Neuronal stem cell (in vitro differentiated cells): ENCODE data around the gene CFAP58.

Source experiments
- DNase-seq: peaks from one replicate; pipeline ENCODE4 v3.0.0-alpha.2; 2013; ENCODE audit warnings: low spot score
- H2AFZ ChIP-seq: one replicate; pipeline ENCODE4 v1.6.1; 2013; ENCODE audit warnings: mild to moderate bottlenecking, low read length, inconsistent platforms
- H2AK5ac ChIP-seq: 2 replicates; pipeline ENCODE4 v1.6.1; 2013; ENCODE audit warnings: low read depth, mild to moderate bottlenecking, inconsistent platforms, low read length, moderate library complexity, mixed read lengths
- H2BK120ac ChIP-seq: 2 replicates; pipeline ENCODE4 v1.6.1; 2013; ENCODE audit warnings: low read depth, mild to moderate bottlenecking, inconsistent platforms, low read length, moderate library complexity, mixed read lengths
- H2BK12ac ChIP-seq: one replicate; pipeline ENCODE4 v1.6.1; 2013; ENCODE audit warnings: low read length, inconsistent platforms
- H2BK15ac ChIP-seq: 2 replicates; pipeline ENCODE4 v1.6.1; 2013; ENCODE audit warnings: mild to moderate bottlenecking, low read length, inconsistent platforms, mixed read lengths
- H2BK5ac ChIP-seq: one replicate; pipeline ENCODE4 v1.6.1; 2013; ENCODE audit warnings: inconsistent platforms, mild to moderate bottlenecking, low read length, moderate library complexity
- H3K14ac ChIP-seq: one replicate; pipeline ENCODE4 v1.6.1; 2013; ENCODE audit warnings: low read length, inconsistent platforms
- H3K18ac ChIP-seq: 2 replicates; pipeline ENCODE4 v1.6.1; 2013; ENCODE audit warnings: low read length, inconsistent platforms
- H3K23ac ChIP-seq: 2 replicates; pipeline ENCODE4 v1.6.1; 2013; ENCODE audit warnings: low read depth, mild to moderate bottlenecking, mixed read lengths, low read length, inconsistent platforms; ENCODE audit not compliant: poor library complexity
- H3K27ac ChIP-seq: replicated peaks from 3 replicates; pipeline ENCODE4 v1.5.1; 2013; ENCODE audit warnings: low read length, inconsistent platforms
- H3K27me3 ChIP-seq, 3 experiments: 2 replicates each; pipeline ENCODE4 v1.6.1; 2013; ENCODE audit warnings: low read length in 3 of 3, mild to moderate bottlenecking in 2 of 3, inconsistent platforms in 1 of 3, low read depth in 1 of 3, mixed read lengths in 1 of 3, moderate library complexity in 1 of 3; ENCODE audit not compliant: control insufficient read depth in 3 of 3, insufficient read depth in 3 of 3
- H3K36me3 ChIP-seq, 2 donors: replicated peaks in 1 of 2; 2 replicates each; pipeline ENCODE4 v1.6.1; 2013; ENCODE audit warnings: low read length in 2 of 2; ENCODE audit not compliant: control insufficient read depth in 2 of 2, insufficient read depth in 2 of 2
- H3K4ac ChIP-seq: 2 replicates; pipeline ENCODE4 v1.6.1; 2013; ENCODE audit warnings: inconsistent platforms, mild to moderate bottlenecking, low read length, moderate library complexity
- H3K4me1 ChIP-seq, 2 donors: 1 replicate in 1 of 2; 2 replicates in 1 of 2; pipeline ENCODE4 v1.6.1; 2013; ENCODE audit warnings: low read length in 2 of 2, low read depth in 1 of 2; ENCODE audit not compliant: control insufficient read depth in 2 of 2, insufficient read depth in 1 of 2
- H3K4me2 ChIP-seq: one replicate; pipeline ENCODE4 v1.6.1; 2013; ENCODE audit warnings: mild to moderate bottlenecking, low read length, inconsistent platforms; ENCODE audit not compliant: insufficient read depth, poor library complexity, severe bottlenecking
- H3K4me3 ChIP-seq, 2 donors: 2 replicates each; pipeline ENCODE4 v1.5.1; 2013; ENCODE audit warnings: low read length in 2 of 2, mild to moderate bottlenecking in 2 of 2, inconsistent platforms in 1 of 2, moderate library complexity in 1 of 2
- H3K79me1 ChIP-seq: one replicate; pipeline ENCODE4 v1.6.1; 2013; ENCODE audit warnings: low read depth, mild to moderate bottlenecking, inconsistent platforms, low read length, moderate library complexity
- H3K9ac ChIP-seq: one replicate; pipeline ENCODE4 v1.6.1; 2013; ENCODE audit warnings: mild to moderate bottlenecking, low read depth, low read length, inconsistent platforms; ENCODE audit not compliant: poor library complexity
- H3K9me3 ChIP-seq, 2 donors: replicated peaks in 1 of 2; 2 replicates each; pipeline versions ENCODE3 to v1.6.1; 2013; ENCODE audit warnings: low read length in 2 of 2, mild to moderate bottlenecking in 2 of 2, inconsistent platforms in 1 of 2, low read depth in 1 of 2, mixed read lengths in 1 of 2, moderate library complexity in 1 of 2; ENCODE audit not compliant: control insufficient read depth in 2 of 2, insufficient read depth in 1 of 2
- H4K8ac ChIP-seq: one replicate; pipeline ENCODE4 v1.6.1; 2013; ENCODE audit warnings: low read depth, mild to moderate bottlenecking, inconsistent platforms, low read length, moderate library complexity
- H4K91ac ChIP-seq: one replicate; pipeline ENCODE4 v1.6.1; 2013; ENCODE audit warnings: low read length, low read depth, mild to moderate bottlenecking, inconsistent platforms; ENCODE audit not compliant: poor library complexity
- WGBS, 2 donors: extraction: QIAGEN DNeasy Blood & Tissue Kit; methylation state at CpG; one replicate each; pipeline ENCODE4 v1.1.7; 2013; ENCODE audit warnings: missing lambda C conversion rate in 2 of 2, mixed read lengths in 1 of 2; ENCODE audit not compliant: insufficient read length in 2 of 2, insufficient replicate concordance in 1 of 2; ENCODE audit errors: extremely low coverage in 2 of 2; 5-methylcytosine and 5-hydroxymethylcytosine counted together

Gene CFAP58

GRCh38 chr10:104429846-104430245 is 76.2 kb downstream of the CFAP58 start:
- no peak overlapping the region for H2BK120ac ChIP-seq
- H3K4me2 ChIP-seq, result no peak overlapping the region
- H2BK12ac ChIP-seq, result no peak overlapping the region
- H3K4me1 ChIP-seq, result peaks cover 0 to 13% of the 10 kb centered on the region in 2 donors
- H3K23ac ChIP-seq, result no peak overlapping the region
- no peaks in the 10 kb centered on the region for H3K27me3 ChIP-seq
- no peak overlapping the region for H3K4me3 ChIP-seq
- H3K18ac ChIP-seq, result no peak overlapping the region
- no peak overlapping the region for H2AK5ac ChIP-seq
- H3K79me1 ChIP-seq, result no peaks in the 10 kb centered on the region
- no peak overlapping the region for H2AFZ ChIP-seq
- no peak overlapping the region for H4K8ac ChIP-seq
- no CpG with 5 or more reads among the region's 3 CpGs for WGBS, 2 donors
- H3K36me3 ChIP-seq, result no peaks in the 10 kb centered on the region
- no peak overlapping the region for H3K14ac ChIP-seq
- no peak overlapping the region for H4K91ac ChIP-seq
- H3K9ac ChIP-seq, result no peak overlapping the region
- DNase-seq, result no peak
- H3K4ac ChIP-seq, result no peak overlapping the region
- no peak overlapping the region for H2BK5ac ChIP-seq
- H3K9me3 ChIP-seq, result no peaks in the 10 kb centered on the region
- no peak overlapping the region for H2BK15ac ChIP-seq
- H3K27ac ChIP-seq, result no peak overlapping the region

- no peak overlapping the region for H2BK12ac ChIP-seq
- no peak overlapping the region for H2BK5ac ChIP-seq
- H3K4ac ChIP-seq, result no peak overlapping the region
- H3K27me3 ChIP-seq, result no peaks in the 10 kb centered on the region
- no peak overlapping the region for H2AK5ac ChIP-seq
- no peak overlapping the region for H3K4me3 ChIP-seq
- DNase-seq, result no peak
- H3K27ac ChIP-seq, result no peak overlapping the region
- H2BK15ac ChIP-seq, result no peak overlapping the region
- no peak overlapping the region for H2AFZ ChIP-seq
- H3K4me1 ChIP-seq, result peaks cover 0 to 12% of the 10 kb centered on the region in 2 donors
- no peak overlapping the region for H3K9ac ChIP-seq
- no peak overlapping the region for H4K8ac ChIP-seq
- WGBS, 2 donors, result no CpG with 5 or more reads among the region's 3 CpGs
- no peaks in the 10 kb centered on the region for H3K36me3 ChIP-seq
- H3K9me3 ChIP-seq, result no peaks in the 10 kb centered on the region
- no peak overlapping the region for H3K23ac ChIP-seq
- no peak overlapping the region for H2BK120ac ChIP-seq
- H3K14ac ChIP-seq, result no peak overlapping the region
- no peak overlapping the region for H3K4me2 ChIP-seq
- H3K18ac ChIP-seq, result no peak overlapping the region
- H3K79me1 ChIP-seq, result no peaks in the 10 kb centered on the region
- no peak overlapping the region for H4K91ac ChIP-seq
Observed at GRCh38 chr10:104430360-104430759, 76.7 kb downstream of the CFAP58 start.

- no peak overlapping the region for H3K9ac ChIP-seq
Observed at GRCh38 chr10:104433669-104434068, 80.0 kb downstream of the CFAP58 start.

GRCh38 chr10:104434601-104435000 is 81.0 kb downstream of the CFAP58 start:
- Histone ChIP-seq H3K23ac (no peak overlapping the region), H3K4me1 (peaks cover 0 to 5% of the 10 kb centered on the region in 2 donors), H3K18ac (no peak overlapping the region), H3K4ac (no peak overlapping the region), H2AFZ (no peak overlapping the region), H2BK120ac (no peak overlapping the region), H2BK15ac (no peak overlapping the region), H4K91ac (no peak overlapping the region), H2BK12ac (no peak overlapping the region), H3K9me3 (no peaks in the 10 kb centered on the region), H3K4me3 (no peak overlapping the region), H4K8ac (no peak overlapping the region), H3K36me3 (no peaks in the 10 kb centered on the region), H3K9ac (no peak overlapping the region), H2BK5ac (no peak overlapping the region), H3K14ac (no peak overlapping the region), H3K27me3 (no peaks in the 10 kb centered on the region), H3K4me2 (no peak overlapping the region), H3K27ac (no peak overlapping the region), H3K79me1 (no peaks in the 10 kb centered on the region), H2AK5ac (no peak overlapping the region)
- no CpG with 5 or more reads among the region's 1 CpG for whole genome bisulfite sequencing, 2 donors
- DNase-seq, result no peak

More at GRCh38 chr10:104433669-104434068, 80.0 kb downstream of the CFAP58 start:
- H3K4me2 ChIP-seq, result no peak overlapping the region
- no peak overlapping the region for H2BK15ac ChIP-seq
- no peaks in the 10 kb centered on the region for H3K9me3 ChIP-seq
- H2BK12ac ChIP-seq, result no peak overlapping the region
- no peak overlapping the region for H4K91ac ChIP-seq
- no peak overlapping the region for H3K4me3 ChIP-seq
- no peak overlapping the region for H3K18ac ChIP-seq
- H3K27me3 ChIP-seq, result no peaks in the 10 kb centered on the region
- H2BK120ac ChIP-seq, result no peak overlapping the region
- peaks cover 0 to 11% of the 10 kb centered on the region in 2 donors for H3K4me1 ChIP-seq
- no peak overlapping the region for H3K4ac ChIP-seq
- H3K36me3 ChIP-seq, result no peaks in the 10 kb centered on the region
- H2AFZ ChIP-seq, result no peak overlapping the region
- no peaks in the 10 kb centered on the region for H3K79me1 ChIP-seq
- no CpG with 5 or more reads among the region's 3 CpGs for WGBS, 2 donors
- no peak for DNase-seq
- no peak overlapping the region for H2BK5ac ChIP-seq
- H3K23ac ChIP-seq, result no peak overlapping the region
- no peak overlapping the region for H3K27ac ChIP-seq
- no peak overlapping the region for H3K14ac ChIP-seq
- H4K8ac ChIP-seq, result no peak overlapping the region
- H2AK5ac ChIP-seq, result no peak overlapping the region
